Activated T-cell treated with anti-CD3 and anti-CD28 coated beads for 4 hours (primary cell): ENCODE measurements around the gene SLC44A5.
"Not testable (repeated sequence)": the region's sequence is repeated elsewhere in the genome, so short reads cannot be mapped to it uniquely, and the experiment has no call there.

Source experiments
- DNase-seq: peaks from one replicate; pipeline ENCODE4 v3.0.0-alpha.2; 2020

The SLC44A5 gene

DNA sequence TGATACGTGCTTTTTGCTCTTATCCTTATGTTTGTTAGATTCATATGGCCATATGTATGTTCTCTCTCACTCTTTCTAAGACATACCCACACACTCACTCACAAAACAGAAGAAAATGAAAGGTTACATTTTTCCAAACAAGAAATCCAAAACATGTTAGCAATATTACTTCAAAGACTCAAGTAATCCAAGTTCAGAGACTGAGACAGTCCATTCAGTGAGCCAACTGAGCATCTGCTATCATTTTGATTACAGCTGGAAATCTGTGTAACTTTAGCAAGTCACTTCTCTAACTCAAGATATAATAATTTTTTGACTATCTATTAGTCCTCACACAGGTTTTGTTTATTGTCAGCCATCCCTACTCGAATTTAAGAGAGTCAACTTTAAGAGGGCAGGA, 257.9 kb downstream of the SLC44A5 start:
- no peak for DNase-seq

GRCh38 chr1:75345538-75346292, 265.2 kb downstream of the SLC44A5 start:
- DNase-seq = no peak

DNA sequence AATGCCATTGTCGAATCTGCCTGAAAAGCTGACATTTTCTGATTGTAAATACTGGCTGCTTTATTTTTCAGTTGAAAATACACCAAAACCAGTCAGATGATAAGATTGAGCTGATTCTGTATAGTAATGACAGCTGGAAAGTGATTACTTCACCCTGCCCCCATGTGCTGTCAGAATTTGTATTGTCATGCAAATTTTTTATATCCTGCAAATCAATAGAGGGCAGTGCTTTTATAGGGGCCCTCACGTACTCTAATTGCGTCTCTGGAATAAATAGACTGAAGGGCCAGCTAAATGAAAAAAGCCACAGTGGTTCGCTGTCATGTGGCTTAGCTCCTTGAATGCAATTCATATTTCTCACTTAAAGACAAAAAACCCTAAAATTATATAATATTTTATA, 268.1 kb downstream of the SLC44A5 start:
- no peak for DNase-seq

- no peak for DNase-seq
Observed at GRCh38 chr1:75341537-75341936, 269.4 kb downstream of the SLC44A5 start.

- DNase-seq = no peak
Observed at GRCh38 chr1:75338616-75339483, 272.1 kb downstream of the SLC44A5 start.

GRCh38 chr1:75334876-75335389, 276.0 kb downstream of the SLC44A5 start:
- DNase-seq = no peak

DNA sequence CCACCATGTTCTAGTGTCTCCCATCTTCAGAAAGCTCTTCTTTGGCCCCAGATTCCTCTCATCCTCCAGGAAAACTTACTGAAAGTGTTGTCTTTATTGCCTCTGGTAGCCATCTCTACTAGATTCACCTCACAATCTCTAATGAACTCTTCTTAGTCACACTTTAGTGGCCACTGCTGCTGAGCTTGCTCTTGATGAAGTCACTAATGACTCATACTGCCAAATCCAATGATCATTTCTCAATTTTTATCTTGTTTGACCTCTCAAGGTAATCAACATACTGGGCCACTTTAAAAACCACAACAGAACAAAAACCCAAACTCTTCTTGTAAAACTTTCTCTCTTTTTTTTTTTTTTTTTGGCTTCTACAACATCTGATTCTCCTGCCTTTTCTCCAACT, 280.3 kb downstream of the SLC44A5 start:
- no peak for DNase-seq

DNA sequence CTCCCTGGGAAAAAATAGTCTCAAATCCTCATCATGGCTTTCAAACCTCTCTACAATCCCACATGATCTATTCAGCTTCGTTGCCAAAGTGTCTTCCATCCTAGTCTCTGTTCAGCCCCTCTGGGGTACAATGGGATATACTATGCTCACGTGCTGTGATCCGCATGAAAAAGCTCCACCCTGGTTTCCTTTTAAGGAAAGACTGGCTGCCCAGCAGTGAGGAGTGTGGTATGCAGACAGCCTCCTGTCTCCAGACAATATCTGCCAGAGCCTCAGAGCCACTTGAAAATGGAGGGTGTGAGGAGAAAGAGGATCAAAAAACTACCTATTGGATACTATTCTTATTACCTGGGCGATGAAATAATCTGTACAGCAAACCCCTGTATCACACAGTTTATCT, 282.2 kb downstream of the SLC44A5 start:
- DNase-seq = no peak

DNA sequence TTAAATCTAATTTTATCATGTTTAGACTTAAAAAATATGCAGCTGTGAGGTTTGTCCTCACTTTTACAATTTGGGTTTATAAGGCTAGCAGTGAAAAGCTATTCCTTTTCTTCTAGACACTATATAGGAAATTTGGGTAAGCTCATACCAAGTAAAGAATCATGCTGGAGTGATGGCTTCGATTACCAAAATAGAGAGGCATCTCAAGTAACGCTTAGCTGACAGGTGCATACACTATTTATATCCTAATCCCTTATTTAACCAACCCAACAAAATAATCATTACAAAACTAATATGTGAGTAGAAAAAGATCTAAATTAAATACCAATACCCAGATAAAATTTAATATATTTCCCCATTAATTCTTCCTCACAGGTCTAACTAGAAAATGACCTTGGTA, 283.5 kb downstream of the SLC44A5 start:
- no peak for DNase-seq

- DNase-seq = no peak
Observed at GRCh38 chr1:75317976-75318375, 292.9 kb downstream of the SLC44A5 start.

- DNase-seq = no peak
Observed at GRCh38 chr1:75316230-75316629, 294.7 kb downstream of the SLC44A5 start.

DNA sequence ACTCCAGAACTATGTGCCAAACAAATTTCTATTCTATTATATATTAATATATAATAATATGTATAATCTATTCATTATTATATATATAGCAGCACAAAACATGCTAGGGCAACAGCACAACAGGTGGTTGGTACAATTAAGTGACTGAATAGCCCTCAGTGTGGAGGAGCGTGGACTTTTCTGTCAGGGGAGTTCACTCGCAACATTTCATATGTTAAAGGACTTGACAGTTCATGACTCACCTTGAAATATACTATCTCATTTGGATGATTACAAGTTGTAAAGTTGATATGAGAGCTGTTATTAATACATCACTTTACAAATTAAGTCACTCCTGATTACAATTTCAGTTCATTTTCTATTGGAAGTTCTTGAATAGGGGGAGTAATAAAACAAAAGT, 298.3 kb downstream of the SLC44A5 start:
- no peak for DNase-seq

DNA sequence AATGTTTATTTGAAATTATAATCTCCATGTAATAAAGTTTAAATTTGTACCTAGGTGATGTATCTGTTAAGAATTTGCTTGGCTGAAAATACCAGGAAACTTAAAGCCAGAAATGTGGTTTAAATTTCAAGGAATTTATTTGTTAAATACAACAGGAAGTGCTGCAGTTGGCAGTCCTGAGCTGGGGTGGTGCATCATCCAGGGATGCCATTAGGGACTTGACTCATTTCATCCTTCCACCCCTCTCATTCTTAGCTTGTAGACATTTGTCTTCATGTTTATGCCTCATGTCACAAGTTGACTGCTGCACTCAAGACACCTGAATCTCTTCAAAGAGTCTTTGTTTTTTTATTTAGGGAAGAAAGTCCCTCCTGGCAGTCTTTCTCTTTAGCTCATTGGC, 300.8 kb downstream of the SLC44A5 start:
- no peak for DNase-seq

- no peak for DNase-seq
Observed at GRCh38 chr1:75308365-75308764, 302.5 kb downstream of the SLC44A5 start.

- DNase-seq = no peak
Observed at GRCh38 chr1:75305061-75305460, 305.9 kb downstream of the SLC44A5 start.

DNA sequence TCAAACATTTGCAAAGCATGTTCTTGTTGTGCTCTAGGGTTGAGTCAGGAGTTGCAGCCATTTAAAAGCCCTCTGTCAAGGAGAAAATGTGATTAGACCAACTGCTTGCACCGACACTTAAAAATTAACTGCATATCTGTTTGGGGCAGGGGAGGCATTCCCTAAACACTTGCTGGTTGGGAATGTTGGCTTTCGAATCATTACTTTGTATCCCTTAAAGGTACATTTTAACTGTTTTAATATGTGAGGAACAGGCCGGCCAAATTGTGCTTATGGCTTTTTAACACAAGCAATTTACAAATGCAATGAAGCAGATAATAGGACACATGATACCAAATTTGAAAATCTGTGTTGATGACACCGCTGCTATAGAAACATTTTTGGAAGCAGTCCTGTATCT, 317.6 kb downstream of the SLC44A5 start:
- no peak for DNase-seq

DNA sequence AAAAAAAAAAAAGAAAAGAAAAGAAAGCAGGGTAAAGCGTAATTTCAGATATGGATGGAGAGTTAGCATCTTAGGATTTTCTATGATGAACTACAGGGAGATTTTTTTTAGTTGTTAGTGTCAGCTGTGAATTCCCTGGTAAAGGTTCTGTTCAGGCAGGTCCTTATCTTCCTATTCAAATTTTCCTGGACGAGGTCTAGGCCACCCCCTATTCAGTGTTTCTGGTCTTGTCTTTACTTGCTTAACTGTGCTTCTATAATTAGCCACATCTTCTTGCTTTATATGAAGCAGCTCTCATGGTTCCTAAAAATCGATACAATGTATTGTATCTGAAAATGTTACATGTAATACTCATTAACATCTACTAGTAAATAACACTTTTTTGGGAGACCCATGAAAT, 318.9 kb downstream of the SLC44A5 start:
- no peak for DNase-seq

DNA sequence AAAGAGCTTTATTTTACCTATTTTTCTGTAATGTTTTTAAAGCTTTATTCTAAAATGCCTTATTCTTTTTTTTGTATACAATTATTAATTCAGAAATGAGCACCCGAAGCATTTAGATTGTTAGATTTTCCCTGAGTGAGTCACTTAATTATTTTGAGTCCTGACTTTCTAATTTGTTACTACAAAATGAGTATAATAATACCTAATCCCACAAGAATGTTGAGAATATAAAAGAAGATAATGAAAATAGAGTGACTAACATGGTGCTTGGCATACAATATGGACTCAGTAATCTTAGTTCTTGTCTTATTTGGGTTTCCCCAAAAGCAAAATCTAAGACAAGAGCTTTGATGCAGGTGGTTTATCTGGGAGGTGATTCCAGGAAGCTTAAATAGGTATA, 334.5 kb downstream of the SLC44A5 start:
- no peak for DNase-seq

GRCh38 chr1:75275631-75276030, 335.3 kb downstream of the SLC44A5 start:
- no peak for DNase-seq

DNA sequence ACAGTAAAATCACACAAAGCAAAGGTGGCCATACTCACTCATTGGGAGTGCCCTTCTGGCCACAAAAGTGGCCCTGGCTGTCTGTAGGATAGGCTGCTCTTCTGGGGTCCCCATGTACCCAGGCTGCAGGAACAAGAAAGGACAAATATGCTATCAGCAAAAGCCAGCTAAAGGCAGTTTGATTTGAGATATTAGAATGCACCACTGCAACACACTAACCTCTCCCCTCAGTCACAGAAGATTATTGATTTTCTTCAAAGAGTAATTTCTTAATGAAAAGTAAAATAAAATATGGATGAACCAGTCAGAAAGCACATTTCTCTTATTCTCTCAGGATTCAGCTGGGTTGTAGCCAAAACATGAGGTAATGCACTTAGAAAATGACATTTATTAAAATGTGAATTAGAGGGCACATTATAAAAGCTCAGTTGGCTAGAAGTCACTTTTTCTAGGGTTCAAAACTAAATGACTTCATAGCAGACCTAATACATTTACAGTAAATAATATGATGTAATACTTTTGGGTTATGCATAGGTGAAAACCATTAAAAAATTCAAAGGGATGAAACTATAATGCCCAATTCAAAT, 335.9 kb downstream of the SLC44A5 start:
- DNase-seq = no peak

DNA sequence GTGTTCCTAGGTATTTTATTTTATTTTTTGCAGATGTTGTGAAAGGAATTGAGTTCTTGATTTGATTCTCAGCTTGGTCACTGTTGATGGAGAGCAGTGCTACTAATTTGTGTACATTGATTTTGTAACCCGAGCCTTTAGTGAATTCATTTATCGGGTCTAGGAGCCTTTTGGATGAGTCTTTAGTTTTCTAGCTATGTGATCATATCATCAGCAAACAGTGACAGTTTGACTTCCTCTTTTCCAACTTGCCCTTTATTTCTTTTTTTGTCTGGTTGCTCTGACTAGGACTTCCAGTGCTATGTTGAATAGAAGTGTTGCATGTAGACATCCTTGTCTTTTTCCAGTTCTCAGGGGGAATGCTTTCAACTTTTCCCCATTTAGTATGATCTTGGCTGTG, 337.8 kb downstream of the SLC44A5 start:
- no peak for DNase-seq

DNA sequence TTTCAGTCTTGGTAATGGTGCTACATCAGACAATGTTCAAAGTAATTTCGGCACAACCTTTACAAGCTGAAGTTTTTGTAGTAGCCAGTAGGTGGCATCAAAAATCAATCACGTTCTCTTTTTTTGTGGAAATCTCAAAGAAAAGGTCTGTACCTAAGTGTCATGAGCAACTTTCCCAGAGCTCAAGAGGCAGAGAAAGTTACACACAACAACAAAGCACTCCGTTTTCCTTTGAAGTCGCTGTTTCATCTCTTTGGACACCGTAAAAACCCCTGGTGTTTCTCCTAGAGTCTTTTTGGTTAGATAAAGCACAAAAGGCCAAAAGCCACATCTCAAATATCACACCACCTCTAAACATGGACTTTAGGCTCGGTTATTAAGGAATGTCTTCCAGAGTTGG, 345.1 kb downstream of the SLC44A5 start:
- DNase-seq = no peak

DNA sequence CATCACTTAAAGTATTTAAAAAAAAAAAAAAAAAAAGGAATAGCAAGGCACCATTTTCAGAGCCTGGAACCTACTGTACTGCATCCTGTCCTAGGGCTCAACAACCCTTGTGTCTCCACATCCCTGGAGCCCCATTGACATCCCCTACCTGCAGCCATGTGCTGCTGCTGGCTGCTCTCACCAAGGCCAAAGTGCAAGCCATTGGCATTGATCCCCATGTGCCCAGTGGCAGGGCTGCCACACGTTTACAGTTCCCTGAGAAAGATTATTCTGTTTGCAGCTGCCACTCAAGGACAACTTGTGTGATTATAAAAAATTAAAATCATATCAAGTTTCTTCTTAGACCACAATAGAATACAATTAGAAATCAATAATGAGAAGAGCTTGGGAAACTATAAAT, 346.8 kb downstream of the SLC44A5 start:
- no peak for DNase-seq

DNA sequence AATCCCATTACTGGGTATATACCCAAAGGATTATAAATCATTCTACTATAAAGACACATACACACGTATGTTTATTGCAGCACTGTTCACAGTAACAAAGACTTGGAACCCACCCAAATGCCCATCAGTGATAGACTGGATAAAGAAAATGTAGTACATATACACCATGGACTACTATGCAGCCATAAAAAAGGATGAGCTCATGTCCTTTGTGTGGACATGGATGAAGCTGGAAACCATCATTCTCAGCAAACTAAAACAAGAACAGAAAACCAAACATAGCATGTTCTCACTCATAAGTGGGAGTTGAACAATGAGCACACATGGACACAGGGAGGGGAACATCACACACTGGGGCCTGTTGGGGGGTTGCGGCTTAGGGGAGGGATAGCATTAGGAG, 347.3 kb downstream of the SLC44A5 start:
- not testable (repeated sequence) for DNase-seq
